GM18868 (cell line): ENCODE results near the gene SPATC1L.

ENCODE experiments used
- ATAC-seq: cut with Tn5 transposase; IDR thresholded peaks from one replicate; pipeline ENCODE4 v1.9.1; 2021; ENCODE audit warnings: mild to moderate bottlenecking, moderate library complexity; ENCODE audit not compliant: unreplicated experiment

Gene SPATC1L

GRCh38 chr21:46137908-46138307 is 46.4 kb downstream of the SPATC1L start:
- no peak for ATAC-seq

DNA sequence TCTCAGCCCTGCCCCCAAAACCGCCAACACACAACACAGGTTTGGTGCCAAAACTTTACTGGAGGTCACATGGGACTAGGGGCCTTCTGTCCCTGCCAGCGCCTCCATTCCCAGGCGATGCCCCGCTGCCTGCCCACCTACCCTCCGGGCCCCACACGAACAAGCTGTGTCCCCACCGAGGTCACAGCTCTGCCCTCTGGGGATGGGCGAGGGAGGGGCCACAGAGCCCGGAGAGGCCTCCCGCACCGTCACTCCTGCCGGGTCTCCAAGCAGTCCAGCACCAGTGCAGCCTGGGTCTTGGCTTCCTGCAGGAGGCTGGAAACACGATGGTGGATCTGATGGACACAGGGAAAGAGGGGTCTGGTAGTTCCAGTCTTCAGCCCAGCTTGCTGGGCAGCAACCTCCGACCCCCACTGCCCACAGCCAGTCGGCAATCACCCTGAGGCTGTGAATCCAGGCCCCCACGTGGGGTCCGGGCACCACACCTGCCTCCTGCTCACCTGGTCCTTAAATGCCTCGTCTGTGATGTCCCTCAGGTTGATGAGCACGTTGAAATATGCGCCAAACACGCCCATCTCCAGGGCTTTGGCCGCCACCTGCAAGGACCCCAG is 47.4 kb downstream of the SPATC1L start:
- no peak for ATAC-seq

DNA sequence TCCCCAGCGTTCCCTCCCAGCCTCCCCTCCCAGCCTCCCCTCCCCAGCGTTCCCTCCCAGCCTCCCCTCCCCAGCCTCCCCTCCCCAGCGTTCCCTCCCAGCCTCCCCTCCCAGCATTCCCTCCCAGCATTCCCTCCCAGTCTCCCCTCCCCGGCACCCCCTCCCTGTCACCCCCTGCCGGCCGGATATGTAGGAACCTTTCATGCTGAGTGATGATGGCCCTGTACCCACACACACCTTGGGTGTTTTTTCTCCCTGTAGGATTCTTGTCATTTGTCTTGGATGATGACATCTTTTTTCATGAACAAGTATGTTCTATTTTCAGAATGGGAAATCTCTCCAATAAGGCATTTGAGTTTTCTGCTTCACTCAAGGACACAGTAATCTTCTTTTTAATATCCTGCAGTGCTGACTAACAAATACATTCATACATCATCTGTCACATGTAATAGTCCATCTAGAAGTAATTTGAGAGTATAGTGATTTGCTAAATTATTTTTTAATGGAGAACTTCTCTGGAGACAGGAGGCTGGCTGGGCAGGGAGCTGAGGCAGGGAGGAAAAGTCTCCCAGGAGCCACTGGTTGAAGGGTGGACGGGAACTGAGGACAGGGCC is 48.4 kb downstream of the SPATC1L start:
- ATAC-seq = no peak

- ATAC-seq = no peak
Measured at GRCh38 chr21:46131838-46132651, 52.2 kb downstream of the SPATC1L start.

DNA sequence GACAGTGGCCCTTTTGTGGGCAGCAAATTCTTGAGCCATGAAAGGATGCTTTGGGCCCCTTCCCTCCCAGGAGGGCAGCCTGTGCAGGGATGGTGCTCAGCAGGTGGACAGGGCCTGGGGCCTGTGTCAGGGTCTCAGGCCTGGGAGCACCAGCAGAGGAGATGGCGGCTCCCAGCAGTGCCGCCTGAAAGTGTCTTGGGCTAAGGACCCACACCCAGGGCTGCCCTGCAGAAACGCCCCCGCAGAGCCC is 52.7 kb downstream of the SPATC1L start:
- ATAC-seq = no peak

- no peak for ATAC-seq
Measured at GRCh38 chr21:46130831-46131587, 53.2 kb downstream of the SPATC1L start.

GRCh38 chr21:46129846-46130651 is 54.2 kb downstream of the SPATC1L start:
- no peak for ATAC-seq

GRCh38 chr21:46128933-46129571 is 55.2 kb downstream of the SPATC1L start:
- no peak for ATAC-seq

DNA sequence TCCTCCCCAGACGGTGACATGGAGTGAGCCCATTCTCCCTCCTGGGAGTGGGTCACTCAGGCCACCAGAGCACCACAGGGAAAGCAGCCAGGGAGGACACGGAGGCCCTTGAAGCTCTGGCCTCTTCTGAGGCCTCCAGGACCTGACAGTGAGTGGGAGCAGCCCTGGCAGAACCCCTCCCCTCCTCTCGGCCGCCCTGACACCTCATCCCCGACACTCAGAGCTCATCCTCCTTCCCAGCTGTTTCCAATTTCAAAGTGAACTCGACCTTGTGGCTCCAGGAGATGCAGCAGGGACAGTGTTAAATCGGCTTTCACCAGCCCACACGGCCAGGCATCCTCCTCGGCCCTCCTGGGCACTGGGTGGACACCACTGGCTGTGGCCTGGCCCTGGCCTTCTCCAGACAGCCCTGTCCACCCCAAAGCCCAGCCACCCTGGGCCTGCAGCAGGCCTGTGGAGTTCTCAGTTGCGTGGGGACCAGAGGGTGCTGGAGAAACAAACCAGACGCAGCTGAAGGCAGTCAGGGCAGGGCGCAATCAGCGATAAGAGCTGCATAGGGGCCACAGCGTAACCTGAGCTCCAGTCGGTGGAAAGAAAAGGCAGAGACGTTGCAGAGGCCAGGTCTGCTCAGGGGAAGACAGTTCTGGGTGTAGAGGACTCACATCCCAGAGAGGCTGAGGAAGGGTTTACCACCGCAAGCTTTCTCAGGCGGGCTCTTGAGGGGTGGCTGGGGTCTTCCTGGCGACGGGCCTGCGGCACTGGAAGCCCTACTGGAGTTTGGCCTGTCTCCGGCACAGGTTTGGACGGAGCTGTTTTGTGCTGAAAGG is 55.9 kb downstream of the SPATC1L start:
- no peak for ATAC-seq

- ATAC-seq = no peak
Measured at GRCh38 chr21:46127239-46128105, 56.8 kb downstream of the SPATC1L start.

DNA sequence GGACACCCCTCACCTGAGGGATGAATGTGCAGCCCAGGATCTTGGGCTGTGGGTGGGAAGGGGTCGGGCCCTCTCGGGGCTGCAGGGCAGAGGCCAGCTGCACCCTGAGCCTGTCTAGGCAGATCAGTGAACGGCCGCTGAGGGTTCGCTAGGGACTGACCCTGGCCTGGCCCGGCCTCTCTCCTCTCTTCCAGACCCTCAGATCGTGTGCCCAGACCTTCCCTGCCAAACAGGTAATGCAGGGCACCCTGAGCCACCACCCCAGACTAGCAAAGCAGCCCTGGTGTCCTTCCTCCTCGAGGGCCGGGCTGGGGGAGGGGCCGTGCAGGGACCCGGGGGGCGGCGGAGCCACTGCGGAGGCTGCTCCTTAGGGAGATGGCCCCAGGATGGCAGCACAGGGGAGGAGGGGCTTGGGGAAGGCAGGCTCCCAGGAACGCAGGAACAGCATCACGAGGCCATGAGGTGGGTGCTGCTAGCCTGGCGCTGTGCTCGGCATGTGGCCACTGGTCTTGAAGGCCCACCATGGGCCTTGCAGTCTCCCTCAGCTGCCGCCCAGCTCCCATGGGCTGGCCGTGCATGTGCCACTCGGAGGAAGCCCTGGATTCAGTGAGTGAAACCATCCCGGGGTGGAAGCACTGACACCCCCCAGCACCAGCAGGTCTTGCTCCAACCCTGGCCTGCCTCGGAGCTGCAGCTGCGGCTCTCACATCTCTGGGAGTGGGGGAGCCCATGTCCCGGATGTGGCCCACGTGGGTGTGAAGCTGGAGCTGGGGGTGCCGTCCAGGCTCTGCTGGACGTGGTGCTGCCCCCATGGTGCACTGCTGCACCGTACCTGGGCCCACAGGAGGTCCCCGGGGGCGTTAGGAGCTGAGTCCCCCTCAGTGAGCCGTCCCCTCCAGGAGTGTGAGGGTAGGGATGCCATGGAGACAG is 57.7 kb downstream of the SPATC1L start:
- no peak for ATAC-seq

GRCh38 chr21:46125846-46126301 is 58.4 kb downstream of the SPATC1L start:
- no peak for ATAC-seq

- no peak for ATAC-seq
Measured at GRCh38 chr21:46124926-46125845, 59.1 kb downstream of the SPATC1L start.

DNA sequence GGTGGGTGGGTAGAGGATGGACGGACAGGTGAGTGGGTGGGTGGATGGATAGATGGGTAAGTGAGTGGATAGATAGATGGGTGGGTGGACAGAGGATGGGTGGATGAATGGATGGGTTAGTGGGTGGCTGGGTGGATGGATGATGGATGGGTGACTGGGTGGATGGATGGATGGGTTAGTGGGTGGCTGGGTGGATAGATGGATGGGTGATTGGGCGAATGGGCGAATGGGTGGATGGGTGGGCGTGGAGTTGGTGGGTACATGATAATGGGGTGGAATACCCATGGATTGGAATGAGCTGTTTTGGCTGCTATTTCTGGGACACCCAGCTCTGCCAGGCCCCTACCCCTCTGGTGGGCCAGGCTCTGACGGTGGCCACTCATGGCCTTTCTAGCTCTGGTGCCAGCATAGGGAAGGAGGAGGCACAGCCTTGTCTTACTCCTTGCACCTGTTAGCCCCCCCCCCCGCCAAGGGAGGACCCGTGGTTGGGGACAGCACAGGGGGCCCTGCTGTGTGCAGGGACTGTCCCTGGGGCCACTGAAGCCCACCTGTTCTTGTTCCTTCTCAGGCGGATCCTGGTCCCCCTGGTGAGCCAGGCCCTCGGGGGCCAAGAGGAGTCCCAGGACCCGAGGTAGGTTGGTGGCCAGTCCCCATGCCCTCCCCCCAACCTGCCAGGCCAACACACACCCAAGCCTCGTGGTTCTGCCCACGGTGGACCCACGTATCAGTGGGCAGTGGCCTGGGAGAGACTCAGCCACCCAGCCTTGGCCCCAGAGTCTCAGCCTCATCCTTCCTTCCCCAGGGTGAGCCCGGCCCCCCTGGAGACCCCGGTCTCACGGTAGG is 60.0 kb downstream of the SPATC1L start:
- no peak for ATAC-seq
